ENCODE measurements around the gene CTSD.

The CTSD gene

DNA sequence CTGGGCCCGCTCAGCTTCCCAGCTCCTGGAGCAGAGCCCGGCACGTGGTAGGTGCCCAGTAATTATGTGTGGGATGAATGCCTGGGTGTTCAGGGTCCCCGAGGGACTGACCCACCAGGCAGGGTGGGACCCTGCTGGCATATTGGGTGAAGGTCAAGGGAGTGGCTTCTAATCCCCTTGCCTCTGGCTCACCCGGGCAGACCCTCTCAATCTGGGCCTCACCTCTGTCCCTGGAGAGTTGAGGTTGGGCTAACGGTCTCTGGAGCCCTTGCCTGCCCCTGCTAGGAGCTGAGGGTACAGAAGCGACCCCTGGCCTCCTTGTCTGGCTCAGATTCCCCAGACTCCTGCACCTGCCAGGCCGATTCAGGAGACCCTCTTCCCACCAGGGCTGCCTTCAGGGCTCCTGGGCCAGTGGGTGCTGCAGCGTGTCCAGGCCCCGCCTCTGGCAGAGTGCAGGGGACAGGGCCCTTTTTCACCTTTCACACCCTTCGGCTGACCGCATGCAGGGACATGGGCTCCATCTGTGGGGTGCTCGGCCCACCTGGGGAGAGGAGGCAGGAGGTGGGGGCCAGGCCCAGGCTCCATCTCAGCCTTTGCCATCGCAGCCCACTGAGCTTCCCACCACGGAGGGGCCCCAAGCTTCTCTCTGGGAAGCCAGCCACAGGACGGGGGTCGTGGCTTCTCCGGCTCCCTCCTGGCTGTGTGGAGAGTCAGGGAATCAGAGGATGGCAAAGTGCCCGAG lies 3.8 kb upstream of the CTSD start:
- Histone ChIP-seq H3K4me3 (ENCODE audit: extremely low read depth, insufficient read depth, low read length, poor library complexity, severe bottlenecking) (no peak overlapping the region), H3K4me1 (ENCODE audit: control insufficient read depth, insufficient read depth, low read length, poor library complexity, severe bottlenecking) (peaks cover 16% of the 10 kb centered on the region), H3K9me3 (ENCODE audit: control insufficient read depth, low read length) (no peaks in the 10 kb centered on the region), H3K27ac (ENCODE audit: low read depth, low read length, severe bottlenecking) (no peak overlapping the region), H3K36me3 (ENCODE audit: control insufficient read depth, insufficient read depth, low read length) (no peaks in the 10 kb centered on the region)
- 91% methylated on average over 17 of the region's 19 CpGs for WGBS, 2 experiments (ENCODE audit: insufficient coverage in 2 of 2)

DNA sequence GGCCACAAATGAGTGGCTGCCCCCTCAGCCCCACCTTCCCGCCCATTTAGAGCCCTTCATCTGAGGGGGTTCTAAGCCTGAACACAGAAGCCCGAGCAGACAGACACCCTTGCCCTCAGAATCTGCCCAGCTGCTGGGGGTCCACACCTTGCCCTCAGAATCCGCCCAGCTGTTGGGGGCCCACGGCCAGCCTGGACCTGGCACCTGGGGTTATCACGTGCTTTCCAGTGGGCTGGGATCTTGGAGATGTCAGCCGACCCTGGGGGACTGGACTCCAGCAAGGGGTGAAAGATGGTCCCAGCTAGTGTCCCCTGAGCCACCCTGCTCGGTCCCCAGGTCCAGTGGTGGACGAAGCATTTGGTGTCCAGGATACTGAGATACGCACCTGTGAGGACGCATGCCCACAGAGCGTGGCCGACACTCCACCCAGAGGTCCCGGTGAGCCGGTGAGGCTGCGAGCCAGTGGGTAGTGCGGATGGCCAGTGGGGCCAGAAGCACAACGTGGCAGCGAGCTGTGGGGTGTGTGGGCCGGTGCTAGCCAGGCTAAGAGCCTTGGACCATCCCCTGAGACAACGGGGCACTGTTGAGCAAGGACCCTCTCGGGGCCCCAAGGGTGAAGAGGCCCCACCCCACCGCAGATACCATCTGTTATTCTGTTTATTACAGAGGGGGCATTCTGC lies 3.1 kb upstream of the CTSD start:
- H3K27ac ChIP-seq (ENCODE audit: low read depth, low read length, severe bottlenecking): no peak overlapping the region
- no peak overlapping the region for H3K4me3 ChIP-seq (ENCODE audit: extremely low read depth, insufficient read depth, low read length, poor library complexity, severe bottlenecking)
- peaks cover 10% of the 10 kb centered on the region for H3K4me1 ChIP-seq (ENCODE audit: control insufficient read depth, insufficient read depth, low read length, poor library complexity, severe bottlenecking)
- WGBS, 2 experiments (ENCODE audit: insufficient coverage in 2 of 2): 94 to 95% methylated on average over 20 to 22 of the region's 22 CpGs
- H3K9me3 ChIP-seq (ENCODE audit: control insufficient read depth, low read length): no peaks in the 10 kb centered on the region
- H3K36me3 ChIP-seq (ENCODE audit: control insufficient read depth, insufficient read depth, low read length): no peaks in the 10 kb centered on the region

DNA sequence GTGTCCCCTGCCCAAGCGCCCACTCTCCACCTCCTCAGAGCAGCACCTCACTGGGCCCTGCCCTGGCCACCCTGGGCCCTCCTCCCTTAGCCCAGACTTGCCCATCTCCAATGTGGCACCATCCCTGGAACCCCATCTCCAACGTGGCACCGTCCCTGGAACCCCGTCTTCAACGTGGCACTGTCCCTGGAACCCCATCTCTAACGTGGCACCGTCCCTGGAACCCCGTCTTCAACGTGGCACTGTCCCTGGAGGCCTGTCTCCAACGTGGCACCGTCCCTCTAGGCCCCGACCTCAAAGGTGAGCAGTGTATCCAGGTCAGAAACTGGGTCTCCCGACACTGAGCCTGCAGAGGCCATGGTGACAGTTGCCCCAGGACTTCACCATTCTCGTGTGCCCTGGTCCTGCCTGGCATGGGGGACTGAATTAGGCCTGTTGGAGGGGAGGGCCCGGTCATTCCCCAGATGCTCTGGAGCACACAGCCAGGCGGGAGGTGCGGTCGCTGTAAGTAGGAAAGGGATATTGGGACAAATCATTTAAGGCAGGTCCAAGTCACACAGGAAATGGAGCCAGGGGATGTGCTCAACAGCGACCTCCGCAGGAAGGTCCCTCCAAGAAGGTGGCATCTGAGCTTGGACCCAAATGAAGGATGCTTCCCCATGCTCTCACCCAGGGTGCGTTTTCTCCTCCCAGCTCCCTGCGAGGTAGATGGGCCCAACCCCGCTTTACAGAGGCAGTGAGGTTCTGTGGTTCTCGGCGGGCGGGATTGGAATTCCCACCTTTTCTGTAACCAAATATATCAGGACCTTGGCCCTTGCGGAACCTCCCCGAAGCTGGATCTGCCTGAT lies 2.4 kb upstream of the CTSD start:
- 90 to 94% methylated on average over 25 to 27 of the region's 28 CpGs for whole genome bisulfite sequencing, 2 experiments (ENCODE audit: insufficient coverage in 2 of 2)
- Histone ChIP-seq H3K4me1 (ENCODE audit: control insufficient read depth, insufficient read depth, low read length, poor library complexity, severe bottlenecking) (peaks cover 7% of the 10 kb centered on the region), H3K9me3 (ENCODE audit: control insufficient read depth, low read length) (no peaks in the 10 kb centered on the region), H3K4me3 (ENCODE audit: extremely low read depth, insufficient read depth, low read length, poor library complexity, severe bottlenecking) (no peak overlapping the region), H3K27ac (ENCODE audit: low read depth, low read length, severe bottlenecking) (no peak overlapping the region), H3K36me3 (ENCODE audit: control insufficient read depth, insufficient read depth, low read length) (no peaks in the 10 kb centered on the region)

DNA sequence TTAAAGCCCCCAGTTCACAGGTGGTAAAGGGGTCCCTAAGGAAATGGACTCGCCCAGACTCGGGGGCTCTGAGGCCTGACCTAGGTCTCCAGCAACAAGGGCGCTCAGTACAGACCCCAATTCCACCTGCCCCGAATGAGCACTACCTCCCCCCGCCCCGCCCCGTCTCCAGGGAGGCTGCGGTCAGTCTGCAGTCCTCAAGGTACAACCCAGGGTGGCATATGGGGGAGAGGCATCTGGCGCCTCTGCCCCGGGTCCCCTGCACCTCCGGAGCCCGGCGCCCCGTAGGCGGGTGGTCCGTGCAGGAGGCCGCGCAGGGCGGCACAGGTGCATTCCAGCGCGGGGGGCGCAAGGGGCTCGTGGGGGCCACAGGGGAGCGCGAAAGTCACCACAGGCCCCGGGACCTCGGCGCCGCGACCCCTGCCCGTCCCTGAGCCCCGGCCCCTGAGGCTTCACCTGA lies 361 bp downstream of the CTSD start:
- Histone ChIP-seq H3K9me3 (ENCODE audit: control insufficient read depth, low read length) (no peaks in the 10 kb centered on the region), H3K4me3 (ENCODE audit: extremely low read depth, insufficient read depth, low read length, poor library complexity, severe bottlenecking) (peak overlapping the region; percentile 89), H3K27ac (ENCODE audit: low read depth, low read length, severe bottlenecking) (peak overlapping the region; percentile 67), H3K4me1 (ENCODE audit: control insufficient read depth, insufficient read depth, low read length, poor library complexity, severe bottlenecking) (peaks cover 19% of the 10 kb centered on the region), H3K36me3 (ENCODE audit: control insufficient read depth, insufficient read depth, low read length) (peaks cover 13% of the 10 kb centered on the region)
- WGBS, 2 experiments (ENCODE audit: insufficient coverage in 2 of 2): 1 to 3% methylated on average over 20 to 27 of the region's 32 CpGs

DNA sequence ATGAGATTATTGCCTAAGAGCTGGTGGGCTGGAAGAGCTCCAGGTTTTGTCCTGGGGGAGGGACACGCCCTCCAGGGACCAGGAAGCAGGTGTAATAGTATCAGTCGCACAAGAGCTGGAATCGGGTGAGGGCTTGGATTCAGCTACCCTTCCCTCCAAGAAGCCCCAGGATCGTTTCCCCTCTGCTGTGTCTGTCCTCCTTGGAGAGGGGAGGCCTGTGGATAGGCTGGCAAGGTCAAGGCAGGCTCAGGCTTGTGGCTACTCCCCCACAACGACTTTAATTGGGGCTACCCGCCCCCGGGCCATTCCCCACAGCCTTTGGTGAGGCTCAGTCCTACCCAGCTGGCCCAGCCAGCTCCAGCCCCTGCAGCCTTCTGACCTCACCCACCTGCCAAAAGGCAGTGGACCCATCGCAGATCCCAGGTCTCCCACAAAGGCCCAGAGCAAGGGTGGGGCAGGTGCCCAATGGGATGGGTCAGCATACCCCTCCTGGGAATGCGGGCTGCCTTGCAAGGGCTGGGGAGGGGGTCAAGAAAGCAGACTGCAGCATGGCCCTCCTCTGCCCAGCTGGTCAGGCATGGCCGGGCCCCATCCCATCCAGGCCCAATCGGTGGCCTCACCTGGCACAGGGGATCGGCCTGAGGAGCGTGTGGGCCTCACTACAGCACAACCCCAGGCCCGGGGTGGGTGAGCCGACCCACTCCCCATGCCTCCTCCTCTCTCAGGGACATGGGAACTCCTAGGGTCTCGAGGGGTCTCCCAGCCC lies 1.0 kb downstream of the CTSD start:
- Histone ChIP-seq H3K27ac (ENCODE audit: low read depth, low read length, severe bottlenecking) (no peak overlapping the region), H3K4me1 (ENCODE audit: control insufficient read depth, insufficient read depth, low read length, poor library complexity, severe bottlenecking) (peaks cover 25% of the 10 kb centered on the region)
- 56 to 80% methylated on average over 6 to 11 of the region's 16 CpGs for WGBS, 2 experiments (ENCODE audit: insufficient coverage in 2 of 2)

DNA sequence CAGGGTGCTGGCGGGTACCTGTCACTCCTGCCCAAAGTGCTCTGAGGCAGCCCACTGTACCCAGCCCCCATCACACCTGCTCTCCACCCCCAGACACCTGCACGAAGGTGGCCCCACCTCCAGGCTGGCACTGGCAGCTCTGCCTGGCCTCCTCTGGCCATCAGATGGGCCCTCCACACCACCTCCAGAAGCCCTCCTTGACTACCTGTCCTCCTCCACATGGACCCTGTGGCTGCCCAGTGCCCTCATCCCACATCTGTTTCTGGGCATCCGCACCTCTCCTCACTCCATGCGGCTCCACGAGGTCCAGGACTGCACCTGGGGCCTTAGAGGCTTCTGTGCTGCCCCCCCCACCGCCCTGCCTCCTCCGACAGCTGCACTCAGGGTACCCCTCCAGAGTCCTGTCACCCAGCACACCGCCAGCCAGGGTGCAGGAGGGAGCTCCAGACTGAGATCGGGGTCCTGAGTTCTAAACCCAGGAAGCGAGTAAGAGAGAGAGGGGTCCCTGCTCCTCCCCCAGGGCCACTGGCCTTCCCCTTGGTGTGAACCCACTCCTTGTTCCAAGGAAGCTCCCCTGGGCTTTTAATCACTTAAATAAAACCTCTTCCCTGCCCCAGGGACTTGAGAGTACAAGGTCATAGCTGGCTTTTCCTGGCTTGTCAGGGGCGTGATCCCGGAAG lies 1.7 kb downstream of the CTSD start:
- WGBS, 2 experiments (ENCODE audit: insufficient coverage in 2 of 2): 91 to 98% methylated on average over 10 to 11 of the region's 12 CpGs
- peaks cover 18% of the 10 kb centered on the region for H3K36me3 ChIP-seq (ENCODE audit: control insufficient read depth, insufficient read depth, low read length)
- H3K27ac ChIP-seq (ENCODE audit: low read depth, low read length, severe bottlenecking): no peak overlapping the region
- H3K4me1 ChIP-seq (ENCODE audit: control insufficient read depth, insufficient read depth, low read length, poor library complexity, severe bottlenecking): peaks cover 28% of the 10 kb centered on the region
- H3K4me3 ChIP-seq (ENCODE audit: extremely low read depth, insufficient read depth, low read length, poor library complexity, severe bottlenecking): peak overlapping the region; percentile 89
- no peaks in the 10 kb centered on the region for H3K9me3 ChIP-seq (ENCODE audit: control insufficient read depth, low read length)

More for the DNA sequence above, 1.0 kb downstream of the CTSD start:
- Histone ChIP-seq H3K36me3 (ENCODE audit: control insufficient read depth, insufficient read depth, low read length) (peaks cover 13% of the 10 kb centered on the region), H3K4me3 (ENCODE audit: extremely low read depth, insufficient read depth, low read length, poor library complexity, severe bottlenecking) (peak overlapping the region; percentile 89), H3K9me3 (ENCODE audit: control insufficient read depth, low read length) (no peaks in the 10 kb centered on the region)

DNA sequence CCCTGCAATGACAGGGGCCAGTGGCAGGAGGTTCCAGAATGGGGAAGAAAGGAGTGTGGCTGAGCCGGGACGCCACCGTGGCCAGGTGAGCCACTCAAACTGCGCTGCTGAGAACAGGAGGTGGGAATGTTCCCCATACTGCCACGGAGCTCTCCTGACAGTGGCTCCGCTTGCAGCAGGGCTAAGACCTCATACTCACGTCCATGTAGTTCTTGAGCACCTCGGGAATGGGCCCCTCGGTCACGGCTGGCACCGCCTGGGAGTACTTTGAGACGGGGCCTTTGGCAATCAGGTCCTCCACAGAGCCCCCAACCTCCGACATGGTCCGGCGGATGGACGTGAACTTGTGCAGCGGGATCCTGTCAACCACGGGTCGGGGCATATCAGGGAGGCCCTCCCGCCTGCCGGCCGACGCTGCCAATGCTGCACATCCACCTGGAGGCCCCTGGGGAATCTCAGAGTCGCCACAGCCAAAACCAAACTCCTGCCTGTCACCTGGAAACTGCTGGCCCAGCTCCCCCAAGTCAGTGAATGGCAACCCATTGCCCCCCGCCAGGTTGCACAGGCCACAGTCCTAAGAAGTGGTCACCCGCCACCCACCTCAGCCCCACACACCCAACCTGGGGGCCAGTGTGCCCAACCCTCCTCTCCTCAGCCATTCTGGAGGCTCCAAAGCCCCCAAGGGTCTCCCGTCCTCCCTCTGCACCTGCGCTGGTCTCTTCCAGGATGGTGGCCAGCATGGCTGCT lies 2.4 kb downstream of the CTSD start:
- H3K4me3 ChIP-seq (ENCODE audit: extremely low read depth, insufficient read depth, low read length, poor library complexity, severe bottlenecking): no peak overlapping the region
- no peaks in the 10 kb centered on the region for H3K9me3 ChIP-seq (ENCODE audit: control insufficient read depth, low read length)
- peaks cover 25% of the 10 kb centered on the region for H3K36me3 ChIP-seq (ENCODE audit: control insufficient read depth, insufficient read depth, low read length)
- WGBS, 2 experiments (ENCODE audit: insufficient coverage in 2 of 2): 92 to 97% methylated on average over 26 to 27 of the region's 28 CpGs
- peaks cover 28% of the 10 kb centered on the region for H3K4me1 ChIP-seq (ENCODE audit: control insufficient read depth, insufficient read depth, low read length, poor library complexity, severe bottlenecking)
- H3K27ac ChIP-seq (ENCODE audit: low read depth, low read length, severe bottlenecking): no peak overlapping the region

DNA sequence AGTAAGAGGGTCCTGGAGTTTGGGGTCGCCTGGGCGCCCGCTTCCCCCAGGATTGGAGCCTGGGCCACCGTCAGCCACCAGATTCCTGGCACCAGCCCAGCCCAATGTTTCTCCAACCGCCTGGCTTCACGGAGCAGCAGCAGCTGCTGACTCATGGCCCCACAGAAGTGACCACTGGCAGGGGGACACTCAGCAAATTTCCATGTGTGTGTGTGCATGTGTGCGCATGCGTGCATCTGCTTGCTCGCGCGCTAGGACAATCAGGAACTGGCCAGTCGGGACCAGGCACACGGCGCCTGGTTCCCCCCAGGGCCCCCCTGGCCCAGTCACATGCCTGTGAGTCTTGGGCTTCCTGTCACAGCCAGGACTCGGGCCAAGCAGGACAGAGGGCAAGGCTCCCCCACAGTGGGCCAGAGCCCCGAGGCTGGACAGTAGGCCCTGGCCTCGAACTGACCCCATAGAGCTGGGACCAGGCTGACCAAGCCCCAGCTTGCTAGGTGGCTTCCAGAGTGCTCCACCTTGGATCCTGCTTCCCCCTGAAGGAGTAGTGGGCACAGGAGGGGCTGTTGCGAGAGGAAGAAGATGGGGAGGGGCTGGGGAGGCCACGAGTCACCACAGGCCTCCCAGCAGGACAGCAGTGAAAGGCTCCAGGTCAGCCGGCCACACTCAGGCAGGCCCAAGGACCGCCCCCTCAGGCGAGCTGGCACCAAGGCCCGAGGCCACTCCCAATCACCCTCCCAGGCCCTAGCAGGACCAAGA lies 3.2 kb downstream of the CTSD start:
- Histone ChIP-seq H3K9me3 (ENCODE audit: control insufficient read depth, low read length) (no peaks in the 10 kb centered on the region), H3K36me3 (ENCODE audit: control insufficient read depth, insufficient read depth, low read length) (peaks cover 33% of the 10 kb centered on the region), H3K4me3 (ENCODE audit: extremely low read depth, insufficient read depth, low read length, poor library complexity, severe bottlenecking) (no peak overlapping the region), H3K4me1 (ENCODE audit: control insufficient read depth, insufficient read depth, low read length, poor library complexity, severe bottlenecking) (peaks cover 28% of the 10 kb centered on the region), H3K27ac (ENCODE audit: low read depth, low read length, severe bottlenecking) (peak overlapping the region; percentile 67)
- 90% methylated on average over 19 to 20 of the region's 23 CpGs for WGBS, 2 experiments (ENCODE audit: insufficient coverage in 2 of 2)

DNA sequence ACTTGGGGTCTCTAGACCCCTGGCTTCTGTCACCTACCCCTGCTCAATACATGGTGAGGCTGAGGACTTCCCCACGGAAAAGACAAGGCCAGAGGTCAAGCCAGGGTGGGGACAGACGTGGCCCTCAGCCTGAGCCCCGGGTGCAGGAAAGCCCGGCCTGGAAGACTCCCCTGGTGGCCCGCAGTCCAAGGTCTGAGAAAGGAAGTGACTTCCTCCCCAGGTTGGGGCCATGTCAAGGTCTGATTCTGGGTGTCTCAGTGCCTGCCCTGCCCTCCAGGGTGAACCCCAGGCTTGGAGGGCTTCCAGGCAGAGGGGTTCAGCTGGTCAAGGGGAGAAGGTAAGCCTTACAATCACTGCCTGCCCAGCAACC lies 3.9 kb downstream of the CTSD start:
- Histone ChIP-seq H3K27ac (ENCODE audit: low read depth, low read length, severe bottlenecking) (peak overlapping the region; percentile 67), H3K4me1 (ENCODE audit: control insufficient read depth, insufficient read depth, low read length, poor library complexity, severe bottlenecking) (peaks cover 28% of the 10 kb centered on the region), H3K36me3 (ENCODE audit: control insufficient read depth, insufficient read depth, low read length) (peaks cover 40% of the 10 kb centered on the region), H3K9me3 (ENCODE audit: control insufficient read depth, low read length) (no peaks in the 10 kb centered on the region), H3K4me3 (ENCODE audit: extremely low read depth, insufficient read depth, low read length, poor library complexity, severe bottlenecking) (no peak overlapping the region)
- 91 to 100% methylated on average over 5 of the region's 5 CpGs for WGBS, 2 experiments (ENCODE audit: insufficient coverage in 2 of 2)
